HepG2 (cell line): Measurements from ENCODE around the gene ELP2. TPM values are rescaled to one million over a fixed set of nuclear protein-coding genes. Genes with fewer than 3 reads are reported as not detected.

Experiments
- ARID4A ChIP-seq: sonication (generic); formaldehyde crosslinking; IDR thresholded peaks from 2 replicates; pipeline ENCODE4 v1.5.0; 2020; ENCODE audit warnings: mild to moderate bottlenecking, missing genetic modification reagents, borderline replicate concordance
- ATF7-NPFF ChIP-seq: sonication (generic); formaldehyde crosslinking; IDR thresholded peaks from 2 replicates; pipeline ENCODE4 v1.8.1; 2023; ENCODE audit warnings: mild to moderate bottlenecking, low read depth, missing genetic modification reagents, moderate library complexity
- BRCA1 ChIP-seq: sonication (generic); formaldehyde crosslinking; IDR thresholded peaks from 2 replicates; pipeline ENCODE4 v1.4.0; 2020; ENCODE audit warnings: missing genetic modification reagents
- JUN ChIP-seq: sonication (generic); formaldehyde crosslinking; IDR thresholded peaks from 2 replicates; pipeline ENCODE4 v1.4.0; 2020; ENCODE audit warnings: mild to moderate bottlenecking, missing genetic modification reagents
- MED1 ChIP-seq: sonication (generic); formaldehyde crosslinking; IDR thresholded peaks from 2 replicates; pipeline ENCODE4 v1.4.0; 2020; ENCODE audit warnings: missing genetic modification reagents
- SNAPC2 ChIP-seq: sonication (generic); formaldehyde crosslinking; IDR thresholded peaks from 2 replicates; pipeline ENCODE4 v1.8.1; 2022; ENCODE audit warnings: mild to moderate bottlenecking, missing genetic modification reagents
- ZKSCAN5 ChIP-seq: sonication (generic); formaldehyde crosslinking; IDR thresholded peaks from 2 replicates; pipeline ENCODE4 v1.5.1; 2020; ENCODE audit warnings: mild to moderate bottlenecking, missing genetic modification reagents
- polyA plus RNA-seq, 8 experiments: library from polyadenylated mRNA; depleted of rRNA in 3 of 8; stranded (reverse) in 7 of 8; unstranded in 1 of 8; fragments of >200 nt; fragmentation: Illumina TruSeq in 4 of 8; extraction: Trizol in 4 of 8; gene quantifications; 2 replicates each; pipeline versions ENCODE4 v1.2.1 to v1.2.3, GENCODE V29; 2011 to 2016; ENCODE audit warnings: low read depth in 4 of 8, missing spikeins in 1 of 8, mixed read lengths in 1 of 8; ENCODE audit not compliant: insufficient read depth in 1 of 8
- total RNA-seq, 5 experiments: library from RNA; depleted of rRNA; stranded (reverse); fragments of >200 nt; fragmentation: Illumina TruSeq; extraction: Trizol; gene quantifications; 2 replicates each; pipeline ENCODE4 v1.2.3, GENCODE V29; 2016; ENCODE audit warnings: low read depth in 1 of 5
- TF ChIP-seq, protein P1 (sequence below): sonication (generic); formaldehyde crosslinking; IDR thresholded peaks from one replicate; pipeline ENCODE4 v1.5.1; 2020; ENCODE audit warnings: mild to moderate bottlenecking, missing genetic modification reagents; ENCODE audit errors: not compliant biosample characterization
- TF ChIP-seq, protein P2 (sequence below): sonication (generic); formaldehyde crosslinking; IDR thresholded peaks from 2 replicates; pipeline ENCODE4 v1.4.0; 2020; ENCODE audit warnings: missing genetic modification reagents

The ELP2 gene
- total and polyA plus RNA-seq, 2 of the 13 experiments (the other 11 are each of a cell fraction or from before 2014, with no cell fraction given) = 98.7 to 100 TPM

- TF ChIP-seq, protein P1, sequence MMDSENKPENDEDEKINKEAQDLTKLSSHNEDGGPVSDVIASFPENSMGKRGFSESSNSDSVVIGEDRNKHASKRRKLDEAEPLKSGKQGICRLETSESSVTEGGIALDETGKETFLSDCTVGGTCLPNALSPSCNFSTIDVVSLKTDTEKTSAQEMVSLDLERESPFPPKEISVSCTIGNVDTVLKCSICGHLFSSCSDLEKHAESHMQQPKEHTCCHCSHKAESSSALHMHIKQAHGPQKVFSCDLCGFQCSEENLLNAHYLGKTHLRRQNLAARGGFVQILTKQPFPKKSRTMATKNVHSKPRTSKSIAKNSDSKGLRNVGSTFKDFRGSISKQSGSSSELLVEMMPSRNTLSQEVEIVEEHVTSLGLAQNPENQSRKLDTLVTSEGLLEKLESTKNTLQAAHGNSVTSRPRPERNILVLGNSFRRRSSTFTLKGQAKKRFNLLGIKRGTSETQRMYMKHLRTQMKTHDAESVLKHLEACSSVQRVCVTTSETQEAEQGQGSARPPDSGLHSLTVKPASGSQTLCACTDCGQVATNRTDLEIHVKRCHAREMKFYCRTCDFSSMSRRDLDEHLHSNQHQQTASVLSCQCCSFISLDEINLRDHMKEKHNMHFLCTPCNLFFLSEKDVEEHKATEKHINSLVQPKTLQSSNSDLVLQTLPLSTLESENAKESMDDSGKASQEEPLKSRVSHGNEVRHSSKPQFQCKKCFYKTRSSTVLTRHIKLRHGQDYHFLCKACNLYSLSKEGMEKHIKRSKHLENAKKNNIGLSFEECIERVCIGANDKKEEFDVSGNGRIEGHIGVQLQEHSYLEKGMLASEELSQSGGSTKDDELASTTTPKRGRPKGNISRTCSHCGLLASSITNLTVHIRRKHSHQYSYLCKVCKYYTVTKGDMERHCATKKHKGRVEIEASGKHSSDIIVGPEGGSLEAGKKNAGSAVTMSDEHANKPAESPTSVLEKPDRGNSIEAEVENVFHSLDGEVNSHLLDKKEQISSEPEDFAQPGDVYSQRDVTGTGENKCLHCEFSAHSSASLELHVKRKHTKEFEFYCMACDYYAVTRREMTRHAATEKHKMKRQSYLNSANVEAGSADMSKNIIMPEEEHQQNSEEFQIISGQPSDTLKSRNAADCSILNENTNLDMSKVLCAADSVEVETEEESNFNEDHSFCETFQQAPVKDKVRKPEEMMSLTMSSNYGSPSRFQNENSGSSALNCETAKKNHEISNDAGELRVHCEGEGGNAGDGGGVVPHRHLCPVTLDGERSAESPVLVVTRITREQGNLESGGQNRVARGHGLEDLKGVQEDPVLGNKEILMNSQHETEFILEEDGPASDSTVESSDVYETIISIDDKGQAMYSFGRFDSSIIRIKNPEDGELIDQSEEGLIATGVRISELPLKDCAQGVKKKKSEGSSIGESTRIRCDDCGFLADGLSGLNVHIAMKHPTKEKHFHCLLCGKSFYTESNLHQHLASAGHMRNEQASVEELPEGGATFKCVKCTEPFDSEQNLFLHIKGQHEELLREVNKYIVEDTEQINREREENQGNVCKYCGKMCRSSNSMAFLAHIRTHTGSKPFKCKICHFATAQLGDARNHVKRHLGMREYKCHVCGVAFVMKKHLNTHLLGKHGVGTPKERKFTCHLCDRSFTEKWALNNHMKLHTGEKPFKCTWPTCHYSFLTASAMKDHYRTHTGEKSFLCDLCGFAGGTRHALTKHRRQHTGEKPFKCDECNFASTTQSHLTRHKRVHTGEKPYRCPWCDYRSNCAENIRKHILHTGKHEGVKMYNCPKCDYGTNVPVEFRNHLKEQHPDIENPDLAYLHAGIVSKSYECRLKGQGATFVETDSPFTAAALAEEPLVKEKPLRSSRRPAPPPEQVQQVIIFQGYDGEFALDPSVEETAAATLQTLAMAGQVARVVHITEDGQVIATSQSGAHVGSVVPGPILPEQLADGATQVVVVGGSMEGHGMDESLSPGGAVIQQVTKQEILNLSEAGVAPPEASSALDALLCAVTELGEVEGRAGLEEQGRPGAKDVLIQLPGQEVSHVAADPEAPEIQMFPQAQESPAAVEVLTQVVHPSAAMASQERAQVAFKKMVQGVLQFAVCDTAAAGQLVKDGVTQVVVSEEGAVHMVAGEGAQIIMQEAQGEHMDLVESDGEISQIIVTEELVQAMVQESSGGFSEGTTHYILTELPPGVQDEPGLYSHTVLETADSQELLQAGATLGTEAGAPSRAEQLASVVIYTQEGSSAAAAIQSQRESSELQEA = no peak
- TF ChIP-seq JUN (CRISPR knock-in tag) = no peak
- no peak for TF ChIP-seq ATF7-NPFF (CRISPR knock-in tag)
- TF ChIP-seq SNAPC2 (CRISPR knock-in tag) = no peak
- peak; percentile 0; the same call in 1 of the 2 replicates for TF ChIP-seq ARID4A (CRISPR knock-in tag)
- no peak for TF ChIP-seq BRCA1
- no peak for TF ChIP-seq ZKSCAN5 (CRISPR knock-in tag)
- TF ChIP-seq MED1 = no peak
- TF ChIP-seq, protein P2, sequence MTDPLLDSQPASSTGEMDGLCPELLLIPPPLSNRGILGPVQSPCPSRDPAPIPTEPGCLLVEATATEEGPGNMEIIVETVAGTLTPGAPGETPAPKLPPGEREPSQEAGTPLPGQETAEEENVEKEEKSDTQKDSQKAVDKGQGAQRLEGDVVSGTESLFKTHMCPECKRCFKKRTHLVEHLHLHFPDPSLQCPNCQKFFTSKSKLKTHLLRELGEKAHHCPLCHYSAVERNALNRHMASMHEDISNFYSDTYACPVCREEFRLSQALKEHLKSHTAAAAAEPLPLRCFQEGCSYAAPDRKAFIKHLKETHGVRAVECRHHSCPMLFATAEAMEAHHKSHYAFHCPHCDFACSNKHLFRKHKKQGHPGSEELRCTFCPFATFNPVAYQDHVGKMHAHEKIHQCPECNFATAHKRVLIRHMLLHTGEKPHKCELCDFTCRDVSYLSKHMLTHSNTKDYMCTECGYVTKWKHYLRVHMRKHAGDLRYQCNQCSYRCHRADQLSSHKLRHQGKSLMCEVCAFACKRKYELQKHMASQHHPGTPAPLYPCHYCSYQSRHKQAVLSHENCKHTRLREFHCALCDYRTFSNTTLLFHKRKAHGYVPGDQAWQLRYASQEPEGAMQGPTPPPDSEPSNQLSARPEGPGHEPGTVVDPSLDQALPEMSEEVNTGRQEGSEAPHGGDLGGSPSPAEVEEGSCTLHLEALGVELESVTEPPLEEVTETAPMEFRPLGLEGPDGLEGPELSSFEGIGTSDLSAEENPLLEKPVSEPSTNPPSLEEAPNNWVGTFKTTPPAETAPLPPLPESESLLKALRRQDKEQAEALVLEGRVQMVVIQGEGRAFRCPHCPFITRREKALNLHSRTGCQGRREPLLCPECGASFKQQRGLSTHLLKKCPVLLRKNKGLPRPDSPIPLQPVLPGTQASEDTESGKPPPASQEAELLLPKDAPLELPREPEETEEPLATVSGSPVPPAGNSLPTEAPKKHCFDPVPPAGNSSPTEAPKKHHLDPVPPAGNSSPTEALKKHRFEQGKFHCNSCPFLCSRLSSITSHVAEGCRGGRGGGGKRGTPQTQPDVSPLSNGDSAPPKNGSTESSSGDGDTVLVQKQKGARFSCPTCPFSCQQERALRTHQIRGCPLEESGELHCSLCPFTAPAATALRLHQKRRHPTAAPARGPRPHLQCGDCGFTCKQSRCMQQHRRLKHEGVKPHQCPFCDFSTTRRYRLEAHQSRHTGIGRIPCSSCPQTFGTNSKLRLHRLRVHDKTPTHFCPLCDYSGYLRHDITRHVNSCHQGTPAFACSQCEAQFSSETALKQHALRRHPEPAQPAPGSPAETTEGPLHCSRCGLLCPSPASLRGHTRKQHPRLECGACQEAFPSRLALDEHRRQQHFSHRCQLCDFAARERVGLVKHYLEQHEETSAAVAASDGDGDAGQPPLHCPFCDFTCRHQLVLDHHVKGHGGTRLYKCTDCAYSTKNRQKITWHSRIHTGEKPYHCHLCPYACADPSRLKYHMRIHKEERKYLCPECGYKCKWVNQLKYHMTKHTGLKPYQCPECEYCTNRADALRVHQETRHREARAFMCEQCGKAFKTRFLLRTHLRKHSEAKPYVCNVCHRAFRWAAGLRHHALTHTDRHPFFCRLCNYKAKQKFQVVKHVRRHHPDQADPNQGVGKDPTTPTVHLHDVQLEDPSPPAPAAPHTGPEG (CRISPR knock-in tag) = no peak
These were observed 536 bp downstream of the ELP2 start (continued) for GRCh38 chr18:36130039-36130831.
